COLO668 (cell line): ENCODE data around the gene SPESP1.

Experiments
- DNase-seq: peaks from one replicate; lab custom pipeline; 2025; ENCODE audit not compliant: unreplicated experiment; lab: John Stamatoyannopoulos, UW

SPESP1 gene

GRCh38 chr15:68930268-68931022, at the start of gene SPESP1:
SPESP1 (plus strand) TSS chr15:68930525; CDS start chr15:68930654, 129 bp downstream.
- no peak for DNase-seq

- no peak for DNase-seq
Observed at GRCh38 chr15:68885070-68885469, 45.3 kb upstream of the SPESP1 start.

GRCh38 chr15:68887120-68887519, 43.2 kb upstream of the SPESP1 start:
- DNase-seq = no peak

- no peak for DNase-seq
Observed at GRCh38 chr15:68887819-68888218, 42.5 kb upstream of the SPESP1 start.

- DNase-seq = no peak
Observed at GRCh38 chr15:68888419-68888818, 41.9 kb upstream of the SPESP1 start.

GRCh38 chr15:68894208-68894607, 36.1 kb upstream of the SPESP1 start:
- DNase-seq = no peak

- DNase-seq = no peak
Observed at GRCh38 chr15:68896178-68896577, 34.1 kb upstream of the SPESP1 start.

GRCh38 chr15:68897016-68897415, 33.3 kb upstream of the SPESP1 start:
- DNase-seq = no peak

- DNase-seq = no peak
Observed at GRCh38 chr15:68900027-68900426, 30.3 kb upstream of the SPESP1 start.

GRCh38 chr15:68907396-68907923, 22.9 kb upstream of the SPESP1 start:
- no peak for DNase-seq

- no peak for DNase-seq
Observed at GRCh38 chr15:68909601-68910100, 20.7 kb upstream of the SPESP1 start.

GRCh38 chr15:68910341-68910740, 20.0 kb upstream of the SPESP1 start:
- DNase-seq = no peak

- no peak for DNase-seq
Observed at GRCh38 chr15:68910816-68911215, 19.5 kb upstream of the SPESP1 start.

GRCh38 chr15:68921926-68922325, 8.4 kb upstream of the SPESP1 start:
- no peak for DNase-seq

- peak; percentile 68 for DNase-seq
Observed at GRCh38 chr15:68924866-68925560, 5.3 kb upstream of the SPESP1 start.

GRCh38 chr15:68933001-68933400, 2.7 kb downstream of the SPESP1 start:
- no peak for DNase-seq

- no peak for DNase-seq
Observed at GRCh38 chr15:68934341-68934740, 4.0 kb downstream of the SPESP1 start.

- DNase-seq = no peak
Observed at GRCh38 chr15:68935400-68935937, 5.1 kb downstream of the SPESP1 start.

- no peak for DNase-seq
Observed at GRCh38 chr15:68939501-68939900, 9.2 kb downstream of the SPESP1 start.

GRCh38 chr15:68951813-68952212, 21.5 kb downstream of the SPESP1 start:
- DNase-seq = no peak

- DNase-seq = no peak
Observed at GRCh38 chr15:68957696-68958095, 27.4 kb downstream of the SPESP1 start.

- no peak for DNase-seq
Observed at GRCh38 chr15:68958597-68958996, 28.3 kb downstream of the SPESP1 start.
